HG03521 (cell line): Measurements from ENCODE around the gene ABCF2.

Experiments
- ATAC-seq: cut with Tn5 transposase; IDR thresholded peaks from one replicate; pipeline ENCODE4 v1.9.1; 2021; ENCODE audit warnings: mild to moderate bottlenecking, moderate library complexity; ENCODE audit not compliant: unreplicated experiment

Gene ABCF2

DNA sequence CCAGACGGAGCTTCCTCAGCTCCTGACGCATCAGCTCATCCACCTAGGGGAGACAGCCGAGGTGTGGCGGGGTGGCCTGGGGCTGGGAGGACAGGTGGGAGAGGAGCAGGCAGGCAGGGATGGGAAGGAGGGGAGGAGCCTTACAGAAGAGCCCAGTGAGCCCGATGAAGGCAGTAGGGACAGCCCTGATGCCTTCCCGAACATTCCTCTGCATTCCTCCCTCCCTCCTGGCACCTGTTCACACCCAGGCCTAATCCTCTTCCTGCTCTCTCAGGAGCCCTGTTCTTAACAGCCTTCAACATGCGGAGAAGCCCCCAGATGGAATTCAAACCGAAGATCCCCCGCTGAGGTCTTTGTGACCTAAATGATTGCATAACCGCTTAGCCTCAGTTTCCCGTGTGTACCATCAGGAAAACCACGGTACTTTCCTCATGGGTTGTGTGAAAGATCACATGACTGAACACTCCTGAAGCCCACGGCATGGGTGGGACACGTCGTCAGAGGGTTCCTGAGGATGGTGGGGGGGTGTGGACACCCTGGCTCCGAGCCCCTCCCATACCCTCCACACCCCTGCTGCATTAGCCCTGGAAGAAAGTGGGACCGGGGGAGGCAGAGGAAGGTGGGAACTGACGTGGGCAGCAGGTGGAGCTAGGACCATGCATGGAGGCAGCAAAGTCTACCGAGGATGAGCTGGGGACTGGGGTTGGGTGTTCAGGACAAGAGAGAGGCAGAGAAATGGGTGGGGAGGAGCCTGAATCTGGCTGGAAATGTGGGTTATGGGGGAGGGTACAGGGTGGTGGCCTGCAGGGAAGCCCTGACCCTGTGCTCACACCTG, 31.2 kb downstream of the ABCF2 start:
- ATAC-seq, result no peak

DNA sequence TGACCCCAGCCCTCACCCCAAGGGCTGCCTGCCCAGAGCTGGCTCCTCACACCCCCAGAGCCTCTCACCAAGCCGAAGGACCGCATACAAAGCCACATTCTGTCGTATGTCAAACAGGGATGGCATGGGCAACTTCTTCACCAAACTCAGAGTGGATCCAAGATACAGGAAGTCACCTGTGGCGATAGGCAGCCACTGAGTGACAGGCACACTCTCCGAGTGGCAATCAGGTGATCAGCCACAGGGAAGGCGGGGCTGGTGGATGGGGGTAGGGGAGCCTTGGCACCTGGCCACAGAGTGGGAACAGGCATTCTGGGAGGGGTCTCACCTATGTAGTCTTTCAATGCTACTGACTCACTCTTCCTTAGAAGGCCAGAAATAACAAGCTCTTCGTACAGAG, 32.8 kb downstream of the ABCF2 start:
- ATAC-seq, result no peak

DNA sequence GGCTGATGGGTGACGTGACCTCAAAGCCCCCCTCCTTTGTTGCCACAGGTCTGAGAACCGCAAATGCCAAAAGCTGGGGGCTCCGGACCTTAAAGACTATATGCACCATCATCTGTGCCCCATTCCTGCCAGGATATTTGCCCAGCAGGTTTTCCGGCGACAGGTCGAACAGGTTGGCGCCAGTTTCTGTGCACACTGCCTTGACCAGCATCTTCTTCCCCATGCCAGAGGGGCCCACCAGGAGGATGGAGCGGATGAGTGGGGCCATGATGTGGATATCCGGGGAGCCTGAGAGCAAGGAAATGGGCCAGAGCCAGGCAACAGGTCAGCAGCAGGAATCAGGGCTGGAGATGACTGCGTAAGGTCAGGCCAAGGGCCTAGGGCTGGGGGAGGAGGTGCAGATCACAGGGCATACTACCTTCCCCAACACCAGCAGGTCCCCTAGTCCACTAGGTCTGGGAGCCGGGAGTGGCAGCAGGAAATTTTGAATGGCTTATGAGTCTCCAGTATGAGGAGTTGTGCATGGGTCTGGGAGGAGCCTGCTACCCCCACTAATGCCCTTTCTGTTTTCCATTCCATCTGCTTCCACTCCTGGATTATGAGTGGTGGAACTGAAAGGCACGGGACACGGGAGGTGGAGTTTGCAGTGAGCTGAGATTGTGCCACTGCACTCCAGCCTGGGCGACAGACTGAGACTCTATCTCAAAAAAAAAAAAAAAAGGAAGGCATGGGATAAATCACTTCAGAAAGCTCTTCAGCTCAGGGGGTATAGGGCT, 33.6 kb downstream of the ABCF2 start:
- no peak for ATAC-seq

DNA sequence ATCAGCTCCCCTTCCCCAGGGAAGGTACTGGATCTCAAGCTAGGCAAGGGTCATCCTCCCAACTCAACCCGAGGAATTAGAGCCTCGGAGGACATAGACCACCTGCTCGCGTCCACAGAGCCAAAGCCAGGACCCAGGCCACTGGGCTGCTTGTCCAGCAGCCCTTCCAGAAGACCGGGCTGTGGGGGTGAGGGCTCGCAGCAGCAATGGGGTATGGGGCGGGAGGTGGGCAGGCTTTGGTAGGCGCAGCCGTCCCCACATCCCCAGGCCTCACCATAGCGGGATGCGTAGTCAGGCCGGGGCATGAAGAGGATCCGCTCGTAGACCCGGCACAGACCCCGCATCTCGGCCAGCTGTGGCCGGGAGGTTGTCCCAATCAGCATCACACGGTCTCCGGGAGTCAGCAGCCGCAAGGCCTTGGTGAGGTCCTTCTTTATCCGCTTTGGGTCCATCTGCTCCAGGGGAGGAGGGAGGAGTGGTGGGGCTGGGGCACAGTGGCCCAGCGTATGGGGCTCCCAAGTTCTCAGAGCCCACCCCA, 34.9 kb downstream of the ABCF2 start:
- no peak for ATAC-seq

DNA sequence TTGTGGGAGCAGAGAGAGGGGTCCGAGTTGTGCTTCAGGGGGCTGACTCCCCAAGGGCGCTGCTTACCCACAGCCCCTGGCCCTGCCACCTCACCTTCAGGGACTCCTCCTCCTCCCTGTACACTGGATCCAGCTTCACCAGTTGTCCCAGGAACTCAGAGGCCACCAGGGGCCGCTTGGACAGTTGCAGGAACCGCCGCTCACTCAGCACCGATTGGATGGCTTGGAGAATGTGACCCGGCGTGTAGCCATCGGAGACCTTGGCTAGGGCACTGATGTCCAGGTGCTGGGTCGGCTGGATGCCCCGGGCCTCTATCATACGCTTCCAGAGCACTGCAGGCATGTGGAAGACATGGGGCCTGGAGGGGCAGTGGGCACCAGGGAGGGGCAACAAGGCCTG, 35.5 kb downstream of the ABCF2 start:
- no peak for ATAC-seq

DNA sequence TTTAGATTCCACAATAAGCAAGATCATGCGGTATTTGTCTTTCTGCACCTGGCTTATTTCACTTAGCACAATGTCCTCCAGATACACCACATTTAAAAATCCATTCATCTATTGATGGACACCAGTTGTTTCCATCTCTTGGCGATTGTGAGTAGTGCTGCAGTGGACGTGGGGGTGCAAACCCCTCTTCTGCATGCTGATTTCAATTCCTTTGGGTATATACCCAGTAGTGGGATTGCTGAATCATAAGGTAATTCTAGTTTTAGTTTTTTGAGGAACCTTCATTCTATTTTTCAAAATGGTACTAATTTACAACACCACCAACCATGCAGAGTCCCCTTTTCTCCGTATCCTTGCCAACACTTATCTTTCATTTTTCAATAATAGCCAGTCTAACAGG, 38.0 kb downstream of the ABCF2 start:
- ATAC-seq, result no peak

DNA sequence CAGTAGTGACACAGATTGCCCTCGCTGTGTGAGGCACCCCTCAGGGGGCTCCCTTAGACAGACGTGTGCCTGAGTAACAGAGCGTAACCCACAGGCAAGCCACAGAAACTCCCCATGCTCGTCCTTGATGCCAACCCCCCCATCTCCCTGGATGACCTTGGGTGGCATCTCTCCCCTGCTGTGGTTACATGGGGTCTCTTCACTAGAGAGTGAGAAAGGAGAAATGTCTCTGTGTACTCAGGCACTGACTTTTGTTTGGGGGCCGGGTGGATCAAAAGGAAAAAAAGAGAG, 38.8 kb downstream of the ABCF2 start:
- no peak for ATAC-seq

DNA sequence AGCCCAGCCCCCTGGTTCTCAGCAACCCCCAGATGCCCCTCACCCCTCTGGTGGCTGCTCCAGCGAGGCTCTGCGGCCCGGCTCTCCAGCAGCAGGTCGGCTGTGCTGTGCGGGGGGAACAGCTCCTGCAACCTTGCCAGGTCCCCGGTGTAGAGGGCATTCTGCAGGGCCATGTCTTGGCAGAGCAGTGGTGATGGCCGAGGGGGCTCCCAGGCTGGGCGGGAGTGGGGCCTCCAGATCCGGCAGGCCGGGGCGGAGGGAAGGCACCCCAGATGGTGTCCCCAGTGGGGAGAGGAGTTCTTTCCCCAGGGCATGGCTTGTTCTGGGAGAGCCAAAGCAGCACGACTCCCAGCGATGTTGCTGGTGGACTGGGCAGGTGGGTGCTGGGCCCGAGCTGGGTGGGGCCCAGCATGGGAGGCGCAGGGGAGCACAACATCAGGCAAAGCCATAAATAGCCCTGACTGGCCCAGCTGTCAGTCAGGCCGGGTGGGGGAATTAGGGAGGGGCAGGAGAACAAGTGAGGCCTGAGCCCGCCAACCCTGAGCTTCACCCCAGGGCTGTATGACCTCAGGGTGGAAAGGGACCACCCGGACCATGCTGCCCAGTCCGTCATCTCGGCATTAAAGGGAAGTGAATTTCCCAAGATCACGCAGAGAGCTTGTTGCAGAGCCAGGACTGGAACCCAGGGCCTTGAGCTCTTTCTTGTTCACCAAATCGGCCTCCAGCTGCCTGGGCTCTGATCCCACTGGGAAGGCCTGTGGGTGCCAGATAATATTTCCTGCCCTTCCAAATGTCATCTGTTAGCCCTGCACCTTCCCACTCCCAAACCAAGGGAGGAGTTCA, 39.4 kb downstream of the ABCF2 start:
- ATAC-seq, result no peak

DNA sequence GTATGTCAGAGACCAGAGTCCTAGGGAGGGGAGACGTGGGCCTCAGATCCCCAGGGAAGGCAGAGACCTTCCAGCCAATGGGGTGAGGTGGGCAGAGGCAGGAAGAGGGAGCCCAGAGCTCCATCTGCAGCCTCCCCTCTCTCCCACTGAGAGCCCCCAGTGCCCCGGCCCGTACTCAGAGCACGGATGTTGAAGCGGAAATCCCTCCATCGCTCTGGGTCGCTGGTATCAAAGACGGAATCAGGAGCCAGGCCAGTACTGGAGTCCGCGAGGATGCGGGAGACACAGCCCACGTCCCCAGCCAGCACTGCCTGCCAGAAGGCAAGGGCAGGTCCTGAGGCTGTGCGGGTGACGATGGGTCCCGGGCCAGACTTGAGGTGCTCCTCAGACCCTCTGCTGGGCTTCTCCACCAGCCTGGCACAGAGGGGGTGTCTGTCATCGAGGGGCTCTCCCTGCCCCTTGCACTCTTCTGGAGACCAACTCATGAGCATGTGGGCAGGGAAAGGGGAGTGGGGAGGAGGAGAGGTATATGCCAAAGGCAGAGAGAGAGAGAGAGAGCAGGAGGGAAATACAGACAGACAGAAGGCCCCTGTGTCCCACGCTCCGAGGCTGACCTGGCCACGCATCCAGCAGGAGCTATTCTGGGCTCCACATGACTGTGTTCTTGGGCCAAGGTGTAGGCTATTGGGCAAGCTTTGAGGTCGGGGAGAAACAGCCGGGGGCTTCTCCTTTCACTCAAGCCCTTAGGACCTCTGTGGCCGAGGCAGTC, 40.2 kb downstream of the ABCF2 start, which contains the start of gene ASB10:
Gene ASB10 (minus strand): TSS at position 611 of the 769 bp plus-strand sequence. CDS start 120 bp downstream, at position 491.
- ATAC-seq, result no peak

DNA sequence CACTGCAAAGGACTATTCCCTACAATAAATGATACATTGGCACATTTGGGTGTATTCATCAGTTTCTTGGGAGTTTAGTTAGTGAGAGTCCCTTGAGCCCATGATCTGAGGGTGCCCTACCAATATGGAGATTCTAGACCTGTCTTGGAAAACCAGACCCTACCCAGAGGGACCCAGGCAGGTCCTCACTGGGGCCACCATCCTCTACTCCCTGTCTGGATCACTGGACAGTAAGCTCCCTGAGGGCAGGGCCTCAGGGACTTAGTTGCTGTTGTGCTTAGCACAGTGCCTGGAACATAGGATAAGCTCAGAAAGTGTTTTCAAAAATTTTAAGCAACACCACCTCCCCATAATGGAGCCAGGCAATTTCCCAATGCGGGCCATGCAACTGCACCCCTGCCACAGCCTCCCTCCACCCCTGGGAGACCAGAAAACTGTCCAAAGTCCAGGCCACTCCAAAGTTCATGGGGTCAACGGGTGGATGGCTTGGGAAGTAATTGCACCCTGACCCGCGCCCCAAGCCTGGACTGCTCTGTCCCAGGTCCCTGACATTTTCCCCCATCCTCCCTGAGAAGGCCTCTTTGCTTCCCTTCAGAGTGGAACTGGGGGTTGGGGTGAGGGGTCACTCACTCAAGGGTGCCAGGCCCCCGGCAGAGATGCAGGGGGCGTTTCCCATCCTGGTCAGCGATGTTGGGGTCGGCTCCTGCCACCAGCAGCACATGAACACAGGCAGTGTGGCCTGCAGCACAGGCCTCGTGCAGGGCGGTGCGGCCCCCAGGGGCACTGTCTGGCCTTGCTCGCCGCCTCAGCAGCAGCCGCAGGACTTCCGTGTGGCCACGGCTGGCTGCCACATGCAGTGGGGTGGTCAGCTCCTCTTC, 41.0 kb downstream of the ABCF2 start:
- no peak for ATAC-seq

DNA sequence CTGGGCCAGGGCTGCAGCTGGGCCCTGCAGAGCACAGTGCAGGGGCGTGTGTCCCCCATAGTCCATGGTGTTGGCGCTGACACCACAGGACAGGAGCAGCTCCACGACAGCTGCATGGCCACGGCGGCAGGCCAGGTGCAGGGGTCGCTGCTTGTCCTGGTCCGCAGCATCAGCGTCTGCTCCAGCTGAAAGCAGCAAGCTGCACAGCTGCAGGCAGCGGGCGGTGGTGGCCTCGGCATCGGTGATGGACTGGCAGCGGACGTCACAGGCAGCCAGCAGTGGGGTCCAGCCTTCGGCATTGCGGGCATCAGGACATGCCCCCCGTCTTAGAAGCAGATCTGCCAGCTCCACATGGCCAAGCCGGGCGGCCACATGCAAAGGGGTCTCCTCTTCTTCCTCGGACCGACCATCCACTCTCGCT, 46.0 kb downstream of the ABCF2 start:
- no peak for ATAC-seq

DNA sequence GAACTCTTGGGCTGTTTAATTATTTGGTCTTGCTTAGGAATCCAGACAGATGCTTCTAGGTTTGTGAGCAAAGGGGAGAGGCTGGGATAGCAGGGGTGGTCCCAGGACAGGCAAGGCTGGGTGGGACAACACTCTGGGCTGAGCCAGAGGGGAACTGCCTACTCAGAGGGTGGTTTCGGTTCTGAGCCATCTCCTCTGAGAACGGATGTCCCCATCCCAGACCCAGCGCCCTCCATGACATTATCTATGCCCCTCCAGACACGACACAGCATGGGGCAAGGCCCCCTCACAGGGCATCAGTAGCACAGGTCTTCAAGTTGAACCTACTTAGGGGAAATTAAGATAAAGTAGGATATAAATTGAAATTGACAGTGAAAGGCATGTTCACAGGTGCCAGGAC, 47.1 kb downstream of the ABCF2 start:
- no peak for ATAC-seq

DNA sequence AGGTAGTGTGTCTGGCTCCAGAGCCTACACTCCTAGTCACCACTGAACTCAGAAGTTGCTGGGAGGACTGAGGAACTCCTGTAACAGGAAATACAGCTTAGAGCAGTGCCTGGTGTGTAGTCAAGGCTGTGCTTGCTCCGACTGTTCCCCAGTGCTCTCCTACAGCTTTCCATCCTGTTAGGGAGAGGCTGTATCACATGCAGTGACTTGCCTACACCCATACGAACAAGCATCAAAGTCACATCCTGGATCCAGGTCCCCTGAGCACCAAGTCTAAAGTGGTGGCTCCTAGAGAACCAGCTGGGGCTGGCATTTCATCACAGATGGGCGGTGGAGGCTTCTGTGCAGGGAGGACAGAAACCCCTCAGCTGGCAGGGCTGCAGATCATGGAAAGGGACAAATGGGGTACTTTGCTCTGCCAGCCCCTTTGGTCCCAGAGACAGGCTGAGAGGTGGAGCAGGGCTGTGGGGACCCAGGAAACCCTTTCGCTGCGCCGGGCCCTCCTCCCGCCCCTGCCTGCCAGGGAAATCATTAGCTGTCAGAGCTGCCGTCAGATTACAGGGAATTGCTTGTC, 47.6 kb downstream of the ABCF2 start:
- ATAC-seq, result no peak

DNA sequence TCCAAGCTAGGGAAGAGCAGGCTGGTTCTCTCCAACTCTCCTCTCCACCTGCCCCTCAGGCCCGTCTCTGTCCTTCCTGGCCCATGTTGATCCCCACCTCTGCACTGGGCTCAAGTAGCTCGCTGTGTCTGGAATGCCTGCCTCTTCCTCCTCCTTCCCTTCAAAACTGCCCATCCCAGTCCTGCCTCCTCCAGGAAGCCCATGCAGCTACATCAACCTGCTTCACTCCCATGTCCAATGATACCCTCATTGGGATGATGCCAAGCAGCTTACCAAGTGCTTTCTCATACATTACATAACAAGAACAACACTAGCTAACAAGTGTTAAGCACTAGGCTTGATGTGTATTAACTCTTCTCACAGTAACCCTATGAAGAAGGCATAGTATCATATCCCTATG, 48.2 kb downstream of the ABCF2 start:
- ATAC-seq, result no peak

DNA sequence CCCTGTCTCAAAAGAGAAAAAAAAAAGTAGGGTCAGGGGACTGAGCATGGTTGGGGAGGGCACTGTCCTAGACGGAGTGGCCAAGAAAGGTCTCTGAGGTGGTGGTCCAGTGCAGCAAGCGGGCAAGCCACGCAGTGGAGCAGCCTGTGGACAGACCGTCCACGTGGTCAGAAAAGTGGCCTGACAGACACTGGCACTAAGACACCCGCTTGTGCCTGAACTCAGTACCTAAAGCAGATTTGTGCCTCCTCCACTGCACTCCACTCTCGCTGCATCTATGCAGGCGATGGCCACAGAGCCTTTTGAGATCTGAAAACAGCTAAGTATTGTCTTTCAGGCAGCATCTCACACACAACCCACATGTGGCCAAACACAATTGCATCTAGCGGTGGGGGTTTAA, 48.8 kb downstream of the ABCF2 start:
- ATAC-seq, result no peak

DNA sequence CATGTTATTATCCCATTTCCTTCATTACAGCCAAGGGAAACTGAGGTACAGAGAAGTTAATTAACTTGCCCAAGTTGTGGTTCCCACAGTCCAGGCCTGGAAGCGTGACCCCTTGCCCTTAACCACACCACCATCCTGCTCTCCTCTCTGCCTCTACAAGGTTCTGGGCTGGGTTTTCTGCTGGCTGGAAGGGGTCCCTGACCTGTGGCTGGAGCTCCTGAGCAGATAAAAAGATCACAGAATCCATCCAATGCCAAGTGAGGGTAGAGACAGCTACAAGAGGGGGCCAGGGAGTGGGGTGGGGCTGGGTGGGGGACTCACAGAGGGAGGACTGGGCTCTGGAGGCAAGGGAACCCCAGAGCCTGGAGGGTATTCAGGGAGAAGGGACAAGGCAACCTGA, 49.7 kb downstream of the ABCF2 start:
- no peak for ATAC-seq

DNA sequence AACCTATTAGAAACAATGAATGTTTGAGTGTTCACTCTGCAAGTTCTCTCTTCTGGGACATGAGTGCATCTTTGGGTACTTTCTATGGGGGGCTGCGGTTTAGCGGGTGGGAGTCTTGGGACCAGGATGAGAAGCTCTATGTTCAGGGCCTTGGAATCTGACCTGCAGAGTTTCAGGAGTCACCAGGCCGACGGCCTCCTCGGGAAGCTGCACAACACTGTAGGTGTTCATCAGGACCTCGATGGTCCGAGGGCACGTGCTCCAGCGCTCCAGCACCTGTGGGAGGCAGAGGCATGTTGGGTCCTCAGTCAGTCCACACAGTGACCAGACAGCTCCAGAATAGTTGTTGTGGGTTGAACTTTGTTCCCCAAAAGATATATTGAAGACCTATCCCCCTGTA, 50.6 kb downstream of the ABCF2 start:
- ATAC-seq, result no peak

DNA sequence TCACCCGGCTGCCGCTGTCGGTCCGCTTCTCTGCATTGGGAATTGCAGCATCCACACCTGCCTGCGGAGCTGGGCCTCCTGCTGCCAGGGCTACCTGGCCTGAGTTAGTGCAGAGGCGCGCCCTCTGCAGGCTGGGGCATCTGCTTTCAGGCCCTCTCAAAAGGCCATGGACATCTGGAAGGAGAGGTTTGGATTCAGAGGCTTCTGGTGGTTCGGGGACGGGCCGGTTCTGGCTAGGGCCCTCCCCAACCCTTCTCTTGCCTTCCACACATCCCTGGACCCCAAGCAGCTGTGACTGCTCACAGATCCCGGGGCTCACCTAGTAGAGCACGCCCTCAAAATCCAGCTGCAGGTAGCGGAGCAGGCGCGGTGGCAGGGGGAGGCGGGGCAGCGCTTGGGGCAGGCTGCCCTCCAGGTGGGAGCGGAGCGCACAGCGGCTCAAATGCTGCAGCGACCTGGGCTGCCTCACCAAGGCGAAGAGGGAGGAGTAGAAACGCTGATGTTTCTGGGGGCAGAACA, 51.2 kb downstream of the ABCF2 start:
- no peak for ATAC-seq
